ENCODE results near the gene BAZ2B. TPM values are rescaled to one million over a fixed set of nuclear protein-coding genes. Genes with fewer than 3 reads are reported as not detected.

BAZ2B gene
- polyA plus RNA-seq, 1 of the 3 experiments (the other 2 are of a cell fraction): 10.2 TPM

- no peak overlapping the region for H2AFZ ChIP-seq (ENCODE audit: low read depth)
- H3K4me3 ChIP-seq (ENCODE audit: low read depth in 2 of 2, low read length in 1 of 2): no peak overlapping the region
- H3K9me3 ChIP-seq: no peaks in the 10 kb centered on the region
- no peak overlapping the region for H3K9ac ChIP-seq
- H3K4me2 ChIP-seq: no peak overlapping the region
- H3K4me1 ChIP-seq (ENCODE audit: control insufficient read depth in 1 of 2, insufficient read depth in 2 of 2, low read depth in 1 of 2, low read length in 1 of 2): no peaks in the 10 kb centered on the region
- no peaks in the 10 kb centered on the region for H3K79me2 ChIP-seq (ENCODE audit: insufficient read depth)
- CTCF ChIA-PET: no interaction called here
- peaks cover 17 to 38% of the 10 kb centered on the region in 2 experiments for H3K36me3 ChIP-seq (replicated peaks in 1 of 2; ENCODE audit: control insufficient read depth in 1 of 2, insufficient read depth in 2 of 2, low read length in 1 of 2)
- no peaks in the 10 kb centered on the region for H3F3A ChIP-seq (replicated peaks; ENCODE audit: insufficient read depth)
- no peaks in the 10 kb centered on the region for H4K20me1 ChIP-seq (ENCODE audit: insufficient read depth)
- 92% methylated on average over 2 of the region's 2 CpGs for WGBS (ENCODE audit: low lambda C conversion rate)
- H3K9me2 ChIP-seq: no peaks in the 10 kb centered on the region
- H3K27ac ChIP-seq (ENCODE audit: low read depth in 2 of 2, low read length in 1 of 2): no peak overlapping the region
- no peaks in the 10 kb centered on the region for H3K27me3 ChIP-seq (ENCODE audit: insufficient read depth)
- TF ChIP-seq USF1 (IDR thresholded peaks at IDR 0.05; ENCODE audit: borderline replicate concordance, low read depth) (no peak), PBX3 (IDR thresholded peaks at IDR 0.05) (no peak), MAX (IDR thresholded peaks at IDR 0.05; ENCODE audit: low read depth) (no peak), CTCF (IDR thresholded peaks at IDR 0.05) (no peak), USF2 (IDR thresholded peaks at IDR 0.05; ENCODE audit: borderline replicate concordance, low read depth, low read length) (no peak), ZBTB33 (IDR thresholded peaks at IDR 0.05; ENCODE audit: borderline replicate concordance, low read depth) (no peak), NFIC (IDR thresholded peaks at IDR 0.05; ENCODE audit: borderline replicate concordance) (no peak), GABPA (IDR thresholded peaks at IDR 0.05; ENCODE audit: low read depth) (no peak), REST (IDR thresholded peaks at IDR 0.05; ENCODE audit: low read depth, low read length) (no peak), FOSL2 (IDR thresholded peaks at IDR 0.05; ENCODE audit: borderline replicate concordance, low read depth) (no peak), EZH2phosphoT487 (IDR thresholded peaks at IDR 0.05; ENCODE audit: borderline replicate concordance, low read depth) (no peak), MXI1 (IDR thresholded peaks at IDR 0.05; ENCODE audit: low read depth, low read length) (no peak), SIN3A (IDR thresholded peaks at IDR 0.05; ENCODE audit: borderline replicate concordance, low read depth, low read length) (no peak), MEF2A (IDR thresholded peaks at IDR 0.05; ENCODE audit: borderline replicate concordance, low read depth) (no peak), GATA2 (CRISPR knock-in tag; IDR thresholded peaks at IDR 0.05) (no peak), EP300 (IDR thresholded peaks at IDR 0.05; ENCODE audit: borderline replicate concordance in 1 of 2, low read depth in 1 of 2, low read length in 1 of 2) (no peak), TEAD4 (IDR thresholded peaks at IDR 0.05; ENCODE audit: borderline replicate concordance, insufficient read depth) (no peak)
- no peak for DNase-seq
- POLR2A ChIA-PET: no interaction called here
Measured at GRCh38 chr2:159476329-159476728, 140.0 kb downstream of the BAZ2B start.
